IMR-90 (cell line): ENCODE data around the gene AADACL4. TPM values are rescaled to one million over a fixed set of nuclear protein-coding genes. Genes with fewer than 3 reads are reported as not detected.

Experiments
- ATAC-seq: fragments of 200-7000 bp; cut with Tn5 transposase; 2 replicates; pipeline ENCODE4 v1.9.1; 2020; ENCODE audit warnings: low read depth, mild to moderate bottlenecking, moderate library complexity
- BruUV-seq: library from RNA; stranded (reverse); fragments of 400-500 nt; replicated peaks from 2 replicates; lab custom pipeline; 2021; lab: Mats Ljungman, UMichigan
- CTCF ChIA-PET: fragments of 300-600 bp; formaldehyde crosslinking; extraction: SDS; loops from one replicate; lab custom pipeline; 2021; ENCODE audit warnings: antibody characterized with exemption; lab: Yijun Ruan, JAX
- POLR2A ChIA-PET: fragments of 300-600 bp; sonication (Branson Sonifier 250); formaldehyde crosslinking; loops from one replicate; lab custom pipeline; 2022; ENCODE audit warnings: antibody characterized with exemption; ENCODE audit not compliant: unreplicated experiment; lab: Charles Lee
- DNase-seq: peaks from one replicate; pipeline ENCODE4 v3.0.0; 2013
- H2AFZ ChIP-seq: replicated peaks from 2 replicates; pipeline ENCODE3; 2013; ENCODE audit warnings: low read length, mild to moderate bottlenecking; ENCODE audit not compliant: poor library complexity
- H2AK5ac ChIP-seq: 2 replicates; pipeline ENCODE4 v1.6.1; 2013; ENCODE audit warnings: low read depth, low read length, inconsistent platforms
- H2AK9ac ChIP-seq: replicated peaks from 2 replicates; pipeline ENCODE3; 2013; ENCODE audit warnings: mild to moderate bottlenecking, low read depth, low read length, moderate library complexity; ENCODE audit not compliant: poor library complexity
- H2BK120ac ChIP-seq: 2 replicates; pipeline ENCODE4 v1.6.1; 2013; ENCODE audit warnings: low read depth, low read length, inconsistent platforms
- H2BK15ac ChIP-seq: 3 replicates; pipeline ENCODE4 v1.6.1; 2013; ENCODE audit warnings: low read depth, low read length, inconsistent platforms
- H2BK20ac ChIP-seq: 2 replicates; pipeline ENCODE4 v1.6.1; 2013; ENCODE audit warnings: low read depth, mild to moderate bottlenecking, inconsistent platforms, low read length, moderate library complexity
- H2BK5ac ChIP-seq: 2 replicates; pipeline ENCODE4 v1.6.1; 2013; ENCODE audit warnings: mild to moderate bottlenecking, low read depth, low read length, inconsistent platforms; ENCODE audit not compliant: poor library complexity, severe bottlenecking
- H3K14ac ChIP-seq: replicated peaks from 2 replicates; pipeline ENCODE4 v1.6.1; 2013; ENCODE audit warnings: low read depth, low read length, inconsistent platforms
- H3K18ac ChIP-seq: 2 replicates; pipeline ENCODE4 v1.6.1; 2013; ENCODE audit warnings: low read depth, low read length, control low read depth
- H3K23ac ChIP-seq: 2 replicates; pipeline ENCODE4 v1.6.1; 2013; ENCODE audit warnings: low read depth, low read length, inconsistent platforms
- H3K27ac ChIP-seq: 2 replicates; pipeline ENCODE4 v1.5.1; 2013; ENCODE audit warnings: mild to moderate bottlenecking, control low read depth, low read length; ENCODE audit not compliant: insufficient read depth
- H3K27me3 ChIP-seq: 2 replicates; pipeline ENCODE4 v1.6.1; 2013; ENCODE audit warnings: low read length; ENCODE audit not compliant: control insufficient read depth, insufficient read depth
- H3K36me3 ChIP-seq: 2 replicates; pipeline ENCODE4 v1.6.1; 2013; ENCODE audit warnings: low read length, mixed read lengths; ENCODE audit not compliant: control insufficient read depth, insufficient read depth
- H3K4ac ChIP-seq: 2 replicates; pipeline ENCODE4 v1.6.1; 2013; ENCODE audit warnings: low read depth, low read length, inconsistent platforms
- H3K4me1 ChIP-seq: 2 replicates; pipeline ENCODE4 v1.6.1; 2013; ENCODE audit warnings: low read length, mixed read lengths; ENCODE audit not compliant: control insufficient read depth, insufficient read depth
- H3K4me2 ChIP-seq: 2 replicates; pipeline ENCODE4 v1.6.1; 2013; ENCODE audit warnings: low read depth, mild to moderate bottlenecking, control low read depth, low read length, moderate library complexity
- H3K4me3 ChIP-seq: 2 replicates; pipeline ENCODE4 v1.5.1; 2013; ENCODE audit warnings: low read depth, mild to moderate bottlenecking, control low read depth, low read length, moderate library complexity; ENCODE audit not compliant: insufficient read depth
- H3K56ac ChIP-seq: 2 replicates; pipeline ENCODE4 v1.6.1; 2013; ENCODE audit warnings: low read length, inconsistent platforms; ENCODE audit not compliant: insufficient read depth; ENCODE audit errors: extremely low read depth
- H3K79me1 ChIP-seq, 2 experiments: 2 replicates each; pipeline ENCODE4 v1.6.1; 2013; ENCODE audit warnings: low read length in 2 of 2, inconsistent platforms in 1 of 2, low read depth in 1 of 2
- H3K9ac ChIP-seq: 2 replicates; pipeline ENCODE4 v1.6.1; 2013; ENCODE audit warnings: low read depth, low read length, control low read depth
- H3K9me1 ChIP-seq: 2 replicates; pipeline ENCODE4 v1.6.1; 2013; ENCODE audit warnings: low read length, inconsistent platforms; ENCODE audit not compliant: insufficient read depth
- H3K9me3 ChIP-seq: 2 replicates; pipeline ENCODE4 v1.6.1; 2013; ENCODE audit warnings: low read length; ENCODE audit not compliant: control insufficient read depth, insufficient read depth
- H4K20me1 ChIP-seq: 2 replicates; pipeline ENCODE4 v1.6.1; 2013; ENCODE audit warnings: low read length, inconsistent platforms; ENCODE audit not compliant: insufficient read depth
- H4K5ac ChIP-seq: 2 replicates; pipeline ENCODE4 v1.6.1; 2013; ENCODE audit warnings: mild to moderate bottlenecking, low read depth, low read length, control low read depth
- H4K8ac ChIP-seq, 2 experiments: 2 replicates each; pipeline ENCODE4 v1.6.1; 2013; ENCODE audit warnings: low read depth in 2 of 2, low read length in 2 of 2, control low read depth in 1 of 2, inconsistent platforms in 1 of 2
- H4K91ac ChIP-seq: 2 replicates; pipeline ENCODE4 v1.6.1; 2013; ENCODE audit warnings: low read depth, low read length, inconsistent platforms; ENCODE audit not compliant: insufficient read depth
- CHD1 ChIP-seq: IDR thresholded peaks from 2 replicates; pipeline ENCODE4 v1.6.1; 2012; ENCODE audit warnings: low read depth, low read length, improper control_type of control experiment
- FOS ChIP-seq: fragments of 150-350 bp; IDR thresholded peaks from 2 replicates; pipeline ENCODE4 v1.6.1; 2016; ENCODE audit warnings: low read depth, low read length
- MAFK ChIP-seq: IDR thresholded peaks from 2 replicates; pipeline ENCODE4 v1.6.1; 2012; ENCODE audit warnings: low read depth, low read length, improper control_type of control experiment
- MAZ ChIP-seq: IDR thresholded peaks from 2 replicates; pipeline ENCODE4 v1.6.1; 2012; ENCODE audit warnings: low read depth, mild to moderate bottlenecking, low read length, improper control_type of control experiment, moderate library complexity, borderline replicate concordance
- MXI1 ChIP-seq: IDR thresholded peaks from 2 replicates; pipeline ENCODE4 v1.6.1; 2012; ENCODE audit warnings: low read depth, mild to moderate bottlenecking, low read length, moderate library complexity, borderline replicate concordance
- NFE2L2 ChIP-seq: fragments of 150-350 bp; IDR thresholded peaks from 2 replicates; pipeline ENCODE4 v1.6.1; 2016; ENCODE audit warnings: low read depth, mild to moderate bottlenecking, low read length
- POLR2A ChIP-seq: IDR thresholded peaks from 2 replicates; pipeline ENCODE4 v1.6.1; 2012; ENCODE audit warnings: mild to moderate bottlenecking, low read depth, low read length
- RAD21 ChIP-seq: IDR thresholded peaks from 2 replicates; pipeline ENCODE4 v1.6.1; 2012; ENCODE audit warnings: low read length, improper control_type of control experiment
- SMC3 ChIP-seq: fragments of 150-350 bp; IDR thresholded peaks from 2 replicates; pipeline ENCODE4 v1.6.1; 2016; ENCODE audit warnings: low read depth, mild to moderate bottlenecking, antibody characterized with exemption, low read length, moderate library complexity
- WGBS, 2 experiments: methylation state at CpG; one replicate each; pipeline versions ENCODE4 v1.1.5 to v1.1.7; 2013; ENCODE audit warnings: missing lambda C conversion rate in 2 of 2; ENCODE audit not compliant: insufficient read length in 1 of 2; ENCODE audit errors: extremely low coverage in 2 of 2; 5-methylcytosine and 5-hydroxymethylcytosine counted together
- dilution Hi-C: fragments of 300-500 bp; cut with HindIII; formaldehyde crosslinking; loops from one replicate; pipeline ENCODE4 v1.14.3; 2018; ENCODE audit warnings: low sequenced_read_pairs; ENCODE audit not compliant: unreplicated experiment
- in situ Hi-C: fragments of 300-500 bp; cut with MboI; formaldehyde crosslinking; loops from 3 replicates; pipeline ENCODE4 v1.14.3; 2019; ENCODE audit warnings: low sequenced_read_pairs, inconsistent platforms, mixed read lengths
- intact Hi-C: fragments of 100-400 bp; cut with micrococcal nuclease; formaldehyde crosslinking; loops from 2 replicates; pipeline ENCODE4 v1.10.0; 2022
- polyA plus RNA-seq, 3 experiments: library from polyadenylated mRNA; depleted of rRNA; stranded (reverse); fragments of >200 nt; gene quantifications; 2 replicates each; pipeline ENCODE4 v1.2.3, GENCODE V29; 2012; ENCODE audit warnings: low replicate concordance in 1 of 3
- total RNA-seq: library from RNA; depleted of rRNA; stranded (reverse); fragments of >200 nt; gene quantifications from 2 replicates; pipeline ENCODE4 v1.2.3, GENCODE V29; 2012
- TF ChIP-seq, protein P1 (sequence below): fragments of 150-350 bp; IDR thresholded peaks from 2 replicates; pipeline ENCODE4 v1.6.1; 2016; ENCODE audit warnings: low read depth, mild to moderate bottlenecking, low read length, moderate library complexity, borderline replicate concordance
- TF ChIP-seq, protein P2 (sequence below): conservative IDR thresholded peaks from 2 replicates; pipeline ENCODE4 v1.5.1; 2012; ENCODE audit warnings: mild to moderate bottlenecking, low read depth, low read length, improper control_type of control experiment

AADACL4 gene
- total and polyA plus RNA-seq, 2 of the 4 experiments (the other 2 are of a cell fraction), result not detected

DNA sequence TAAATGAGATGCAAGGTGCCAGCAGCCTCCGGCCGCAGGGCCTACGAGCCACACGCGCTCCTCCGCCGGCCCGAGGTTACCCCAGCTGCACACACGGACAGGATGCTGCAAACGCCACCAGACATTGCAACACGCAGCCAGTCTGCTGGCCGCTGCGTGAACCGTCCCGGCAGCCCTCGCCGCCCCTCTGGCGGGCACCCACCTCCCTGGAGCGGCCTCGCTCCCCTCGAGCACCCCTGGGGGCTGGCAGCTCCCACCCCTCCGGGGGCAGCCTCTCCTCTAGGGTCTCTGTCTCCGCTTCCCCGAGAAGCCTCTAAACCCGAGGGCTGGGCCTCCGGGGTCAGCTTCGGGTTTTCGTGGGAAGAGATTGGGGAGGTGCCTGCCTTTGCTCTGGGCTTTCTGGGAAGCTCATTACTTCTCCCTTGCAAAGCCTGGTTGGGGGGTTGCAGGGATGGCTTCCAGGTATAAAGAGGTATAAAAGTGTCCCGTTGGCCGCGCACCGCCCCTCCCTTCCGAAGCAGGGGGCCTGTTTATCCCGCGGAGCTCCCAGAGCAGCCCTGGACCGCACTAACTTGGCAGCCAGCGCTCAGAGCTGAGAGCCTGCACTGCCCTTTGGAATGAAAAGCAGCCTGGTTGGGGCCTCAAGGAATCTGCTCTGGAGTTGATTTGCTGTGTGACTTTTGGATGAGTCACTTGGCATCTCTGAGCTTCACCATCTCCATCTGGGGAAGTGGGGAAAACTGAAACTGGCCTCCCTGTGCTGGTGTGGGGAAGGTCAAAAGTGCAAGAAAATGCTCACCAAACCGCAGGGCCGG, 47.7 kb upstream of the AADACL4 start (continued):
- TF ChIP-seq RAD21, result peak; percentile 17; the same call in 1 of the 2 replicates
- TF ChIP-seq, protein P1, sequence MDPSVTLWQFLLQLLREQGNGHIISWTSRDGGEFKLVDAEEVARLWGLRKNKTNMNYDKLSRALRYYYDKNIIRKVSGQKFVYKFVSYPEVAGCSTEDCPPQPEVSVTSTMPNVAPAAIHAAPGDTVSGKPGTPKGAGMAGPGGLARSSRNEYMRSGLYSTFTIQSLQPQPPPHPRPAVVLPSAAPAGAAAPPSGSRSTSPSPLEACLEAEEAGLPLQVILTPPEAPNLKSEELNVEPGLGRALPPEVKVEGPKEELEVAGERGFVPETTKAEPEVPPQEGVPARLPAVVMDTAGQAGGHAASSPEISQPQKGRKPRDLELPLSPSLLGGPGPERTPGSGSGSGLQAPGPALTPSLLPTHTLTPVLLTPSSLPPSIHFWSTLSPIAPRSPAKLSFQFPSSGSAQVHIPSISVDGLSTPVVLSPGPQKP, result no peak

DNA sequence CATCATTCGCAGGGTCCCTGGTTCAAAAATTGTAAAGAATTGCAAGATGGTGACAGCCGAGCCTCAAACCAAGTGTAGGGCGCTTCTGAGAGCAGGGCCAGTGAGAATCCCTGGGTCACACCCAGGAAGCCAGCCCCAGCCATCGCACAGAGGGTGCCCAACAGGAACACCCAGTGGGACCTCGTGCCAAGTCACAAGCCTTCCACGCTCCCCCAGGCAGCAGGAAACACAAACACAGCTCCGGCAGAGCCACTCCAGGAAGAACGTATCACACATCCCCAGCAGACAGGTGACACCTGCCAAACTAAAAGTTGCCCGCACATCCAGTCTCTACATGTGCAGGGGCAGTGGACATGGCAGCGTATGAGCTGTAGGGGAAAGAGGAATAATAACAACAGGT, 46.1 kb upstream of the AADACL4 start:
- peak overlapping the region; percentile 42; the same call in 1 of the 2 replicates for H2AK5ac ChIP-seq
- no peak overlapping the region for H4K5ac ChIP-seq
- WGBS, 2 experiments, result 93% methylated on average over 3 of the region's 10 CpGs; no CpG with 5 or more reads in 1 of the 2 experiments
- no peak overlapping the region for H3K14ac ChIP-seq
- H2AK9ac ChIP-seq, result no peak overlapping the region
- H3K79me1 ChIP-seq, result peaks cover 11 to 20% of the 10 kb centered on the region in 2 experiments; a peak in 3 of 4 replicates
- ATAC-seq (no peak), DNase-seq (no peak)
- H4K20me1 ChIP-seq, result peaks cover 9% of the 10 kb centered on the region
- no peak overlapping the region for H3K9ac ChIP-seq
- no peak overlapping the region; the same call in 1 of the 2 replicates for H3K18ac ChIP-seq
- H3K4me3 ChIP-seq, result no peak overlapping the region
- peak overlapping the region in 1 of 2 experiments; percentile 18; a peak in 1 of 4 replicates for H4K8ac ChIP-seq
- ChIA-PET CTCF (no interaction called here), POLR2A (no interaction called here)
- 0 out of 2 replicates have a peak overlapping the region, but pooled peaks have one; percentile 22 for H2BK20ac ChIP-seq
- intact Hi-C loops (loop anchor here (2.0 kb wide), 1 partner anchor 47 kb away; no protein-coding TSS in a partner anchor), dilution Hi-C loops (no loop called here), in situ Hi-C loops (no loop called here)
- H3K9me1 ChIP-seq, result peaks cover 9% of the 10 kb centered on the region
- no peak overlapping the region for H2AFZ ChIP-seq
- no peak overlapping the region for H3K27ac ChIP-seq
- H3K56ac ChIP-seq, result no peak overlapping the region
- H3K36me3 ChIP-seq, result no peaks in the 10 kb centered on the region
- H2BK15ac ChIP-seq, result peak overlapping the region; percentile 85; the same call in 2 of the 3 replicates
- no peak overlapping the region; the same call in 1 of the 2 replicates for H4K91ac ChIP-seq
- H2BK120ac ChIP-seq, result no peak overlapping the region; the same call in 1 of the 2 replicates
- H3K27me3 ChIP-seq, result no peaks in the 10 kb centered on the region
- H3K23ac ChIP-seq, result no peak overlapping the region
- no TSS peak for BruUV-seq
- peaks cover 41% of the 10 kb centered on the region for H3K4me1 ChIP-seq
- H2BK5ac ChIP-seq, result no peak overlapping the region
- no peak overlapping the region for H3K4me2 ChIP-seq
- TF ChIP-seq POLR2A (no peak), FOS (no peak), CHD1 (no peak), MAZ (no peak), NFE2L2 (no peak), MAFK (no peak), MXI1 (no peak), RAD21 (no peak), SMC3 (no peak)
- TF ChIP-seq, protein P2, sequence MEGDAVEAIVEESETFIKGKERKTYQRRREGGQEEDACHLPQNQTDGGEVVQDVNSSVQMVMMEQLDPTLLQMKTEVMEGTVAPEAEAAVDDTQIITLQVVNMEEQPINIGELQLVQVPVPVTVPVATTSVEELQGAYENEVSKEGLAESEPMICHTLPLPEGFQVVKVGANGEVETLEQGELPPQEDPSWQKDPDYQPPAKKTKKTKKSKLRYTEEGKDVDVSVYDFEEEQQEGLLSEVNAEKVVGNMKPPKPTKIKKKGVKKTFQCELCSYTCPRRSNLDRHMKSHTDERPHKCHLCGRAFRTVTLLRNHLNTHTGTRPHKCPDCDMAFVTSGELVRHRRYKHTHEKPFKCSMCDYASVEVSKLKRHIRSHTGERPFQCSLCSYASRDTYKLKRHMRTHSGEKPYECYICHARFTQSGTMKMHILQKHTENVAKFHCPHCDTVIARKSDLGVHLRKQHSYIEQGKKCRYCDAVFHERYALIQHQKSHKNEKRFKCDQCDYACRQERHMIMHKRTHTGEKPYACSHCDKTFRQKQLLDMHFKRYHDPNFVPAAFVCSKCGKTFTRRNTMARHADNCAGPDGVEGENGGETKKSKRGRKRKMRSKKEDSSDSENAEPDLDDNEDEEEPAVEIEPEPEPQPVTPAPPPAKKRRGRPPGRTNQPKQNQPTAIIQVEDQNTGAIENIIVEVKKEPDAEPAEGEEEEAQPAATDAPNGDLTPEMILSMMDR, result no peak
- TF ChIP-seq, protein P1, result no peak
- H3K9me3 ChIP-seq, result no peaks in the 10 kb centered on the region
- peak overlapping the region; percentile 54 for H3K4ac ChIP-seq
